Smooth muscle cell (in vitro differentiated cells): Measurements from ENCODE around the gene CTRB1. TPM values are rescaled to one million over a fixed set of nuclear protein-coding genes. Genes with fewer than 3 reads are reported as not detected.

Experiments used
- DNase-seq: peaks from one replicate; lab custom pipeline; 2025; ENCODE audit not compliant: unreplicated experiment; lab: John Stamatoyannopoulos, UW
- H2AFZ ChIP-seq: fragments of 200-600 bp; sonication (generic); 2 replicates; pipeline ENCODE4 v1.6.0; 2016; ENCODE audit warnings: antibody characterized with exemption, low read depth, mild to moderate bottlenecking
- H3F3A ChIP-seq: fragments of 200-600 bp; sonication (generic); 2 replicates; pipeline ENCODE4 v1.6.0; 2017; ENCODE audit warnings: antibody characterized with exemption, low read depth
- H3K27ac ChIP-seq: fragments of 200-600 bp; sonication (generic); 2 replicates; pipeline ENCODE4 v1.5.1; 2016; ENCODE audit warnings: low read depth, mild to moderate bottlenecking
- H3K27me3 ChIP-seq: fragments of 200-600 bp; sonication (generic); 2 replicates; pipeline ENCODE4 v1.6.1; 2016; ENCODE audit warnings: low read depth, mild to moderate bottlenecking
- H3K36me3 ChIP-seq: fragments of 200-600 bp; sonication (generic); 2 replicates; pipeline ENCODE4 v1.5.1; 2016; ENCODE audit warnings: low read depth
- H3K4me1 ChIP-seq: fragments of 200-600 bp; sonication (generic); 2 replicates; pipeline ENCODE4 v1.5.1; 2016; ENCODE audit warnings: low read depth
- H3K4me2 ChIP-seq: fragments of 200-600 bp; sonication (generic); 2 replicates; pipeline ENCODE4 v1.6.0; 2016; ENCODE audit warnings: mild to moderate bottlenecking
- H3K4me3 ChIP-seq: fragments of 200-600 bp; sonication (generic); 2 replicates; pipeline ENCODE4 v1.5.1; 2016; ENCODE audit warnings: mild to moderate bottlenecking
- H3K79me2 ChIP-seq: fragments of 200-600 bp; sonication (generic); 2 replicates; pipeline ENCODE4 v1.6.0; 2016; ENCODE audit warnings: low read depth, mild to moderate bottlenecking
- H3K9ac ChIP-seq: fragments of 200-600 bp; sonication (generic); 2 replicates; pipeline ENCODE4 v1.6.0; 2016; ENCODE audit warnings: low read depth
- H3K9me3 ChIP-seq: fragments of 200-600 bp; sonication (generic); replicated peaks from 2 replicates; pipeline ENCODE4 v1.5.1; 2016; ENCODE audit warnings: low read depth
- H4K20me1 ChIP-seq: fragments of 200-600 bp; sonication (generic); 2 replicates; pipeline ENCODE4 v1.6.0; 2016; ENCODE audit warnings: low read depth
- CTCF ChIP-seq: fragments of 200-600 bp; sonication (generic); IDR thresholded peaks from 2 replicates; pipeline ENCODE4 v1.5.1; 2017; ENCODE audit warnings: borderline replicate concordance, mild to moderate bottlenecking, antibody characterized with exemption; ENCODE audit not compliant: insufficient read depth, poor library complexity, severe bottlenecking
- WGBS: methylation state at CpG from one replicate; pipeline ENCODE4 v1.1.7; 2016; ENCODE audit warnings: low lambda C conversion rate; 5-methylcytosine and 5-hydroxymethylcytosine counted together
- polyA plus RNA-seq: library from polyadenylated mRNA; unstranded; fragments of >200 nt; fragmentation: Nextera tagmentation; extraction: Ambion mirVana; gene quantifications from 2 replicates; pipeline ENCODE4 v1.2.1, GENCODE V29; 2016
- total RNA-seq: library from RNA; depleted of rRNA; stranded (reverse); fragments of >200 nt; gene quantifications from 2 replicates; pipeline ENCODE4 v1.2.3, GENCODE V29; 2014

The CTRB1 gene
- total and polyA plus RNA-seq, 2 experiments from 2014 or later: 1.9 TPM; not detected in 1

GRCh38 chr16:75206749-75207451 is 11.9 kb upstream of the CTRB1 start, which contains the start of gene CTRB2:
CTRB2 (minus strand) TSS chr16:75207161; CDS start chr16:75207141, 20 bp downstream.
- 77% methylated on average over 22 of the region's 24 CpGs for WGBS
- Histone ChIP-seq H3K4me2 (no peak within 1 kb of the TSS), H3F3A (no peaks in the 10 kb centered on the region), H3K4me1 (no peaks in the 10 kb centered on the region), H4K20me1 (no peaks in the 10 kb centered on the region), H3K9ac (no peak within 1 kb of the TSS), H3K4me3 (no peak within 1 kb of the TSS), H3K79me2 (no peaks in the 10 kb centered on the region), H3K27me3 (no peaks in the 10 kb centered on the region), H3K27ac (no peak within 1 kb of the TSS), H3K36me3 (no peaks in the 10 kb centered on the region), H2AFZ (no peak within 1 kb of the TSS), H3K9me3 (no peaks in the 10 kb centered on the region)
- no peak for DNase-seq
- no peak for TF ChIP-seq CTCF

GRCh38 chr16:75207831-75208230 is 11.0 kb upstream of the CTRB1 start:
- Histone ChIP-seq H3K9ac (no peak overlapping the region), H3K27me3 (no peaks in the 10 kb centered on the region), H3K27ac (no peak overlapping the region), H3K79me2 (no peaks in the 10 kb centered on the region), H3K4me3 (no peak overlapping the region), H3K36me3 (no peaks in the 10 kb centered on the region), H3F3A (no peaks in the 10 kb centered on the region), H3K9me3 (no peaks in the 10 kb centered on the region), H3K4me2 (no peak overlapping the region), H4K20me1 (no peaks in the 10 kb centered on the region), H2AFZ (no peak overlapping the region), H3K4me1 (no peaks in the 10 kb centered on the region)
- TF ChIP-seq CTCF: no peak
- 96% methylated on average over 11 of the region's 11 CpGs for WGBS
- no peak for DNase-seq

GRCh38 chr16:75208242-75208825 is 10.5 kb upstream of the CTRB1 start:
- H2AFZ ChIP-seq: no peak overlapping the region
- WGBS: 84% methylated on average over 13 of the region's 13 CpGs
- H3K4me3 ChIP-seq: no peak overlapping the region
- no peak overlapping the region for H3K4me2 ChIP-seq
- no peak for DNase-seq
- H3K79me2 ChIP-seq: no peaks in the 10 kb centered on the region
- no peak overlapping the region for H3K9ac ChIP-seq
- H3F3A ChIP-seq: no peaks in the 10 kb centered on the region
- no peaks in the 10 kb centered on the region for H3K36me3 ChIP-seq
- H3K27ac ChIP-seq: no peak overlapping the region
- no peaks in the 10 kb centered on the region for H4K20me1 ChIP-seq
- no peak for TF ChIP-seq CTCF
- H3K27me3 ChIP-seq: no peaks in the 10 kb centered on the region
- no peaks in the 10 kb centered on the region for H3K9me3 ChIP-seq
- H3K4me1 ChIP-seq: no peaks in the 10 kb centered on the region
